Esophagus muscularis mucosa (tissue), 3 donors: ENCODE results near the gene VPS37C.

ENCODE experiments used
- POLR2A ChIP-seq: fragments of 450-650 bp; IDR thresholded peaks from one replicate; pipeline ENCODE4 v1.6.1; 2017; ENCODE audit warnings: antibody characterized with exemption, moderate library complexity, mild to moderate bottlenecking, low read depth
- POLR2AphosphoS5 ChIP-seq, 2 donors: sonication (generic); formaldehyde crosslinking; IDR thresholded peaks; one replicate each; pipeline ENCODE4 v1.6.1; 2017; ENCODE audit warnings: antibody characterized with exemption in 2 of 2
- TF ChIP-seq, protein P1 (sequence below), 3 experiments: fragments of 200-600 bp in 2 of 3; fragments of 450-650 bp in 1 of 3; sonication (generic) in 2 of 3; IDR thresholded peaks; one replicate each; pipeline ENCODE4 v1.5.1; 2017 to 2019; ENCODE audit warnings: antibody characterized with exemption in 3 of 3, mild to moderate bottlenecking in 2 of 3, moderate library complexity in 1 of 3

- TF ChIP-seq, protein P1, sequence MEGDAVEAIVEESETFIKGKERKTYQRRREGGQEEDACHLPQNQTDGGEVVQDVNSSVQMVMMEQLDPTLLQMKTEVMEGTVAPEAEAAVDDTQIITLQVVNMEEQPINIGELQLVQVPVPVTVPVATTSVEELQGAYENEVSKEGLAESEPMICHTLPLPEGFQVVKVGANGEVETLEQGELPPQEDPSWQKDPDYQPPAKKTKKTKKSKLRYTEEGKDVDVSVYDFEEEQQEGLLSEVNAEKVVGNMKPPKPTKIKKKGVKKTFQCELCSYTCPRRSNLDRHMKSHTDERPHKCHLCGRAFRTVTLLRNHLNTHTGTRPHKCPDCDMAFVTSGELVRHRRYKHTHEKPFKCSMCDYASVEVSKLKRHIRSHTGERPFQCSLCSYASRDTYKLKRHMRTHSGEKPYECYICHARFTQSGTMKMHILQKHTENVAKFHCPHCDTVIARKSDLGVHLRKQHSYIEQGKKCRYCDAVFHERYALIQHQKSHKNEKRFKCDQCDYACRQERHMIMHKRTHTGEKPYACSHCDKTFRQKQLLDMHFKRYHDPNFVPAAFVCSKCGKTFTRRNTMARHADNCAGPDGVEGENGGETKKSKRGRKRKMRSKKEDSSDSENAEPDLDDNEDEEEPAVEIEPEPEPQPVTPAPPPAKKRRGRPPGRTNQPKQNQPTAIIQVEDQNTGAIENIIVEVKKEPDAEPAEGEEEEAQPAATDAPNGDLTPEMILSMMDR (IDR thresholded peaks at IDR 0.05), result no peak
- TF ChIP-seq POLR2A, result no peak
- TF ChIP-seq POLR2AphosphoS5 (IDR thresholded peaks at IDR 0.05), result no peak
Observed at GRCh38 chr11:61154528-61154927, 6.7 kb downstream of the VPS37C start.
